ENCODE results near the gene PPP1R9B.
A peak's percentile ranks its signal among the peaks of the same experiment; 100 is the strongest.

The PPP1R9B gene

DNA sequence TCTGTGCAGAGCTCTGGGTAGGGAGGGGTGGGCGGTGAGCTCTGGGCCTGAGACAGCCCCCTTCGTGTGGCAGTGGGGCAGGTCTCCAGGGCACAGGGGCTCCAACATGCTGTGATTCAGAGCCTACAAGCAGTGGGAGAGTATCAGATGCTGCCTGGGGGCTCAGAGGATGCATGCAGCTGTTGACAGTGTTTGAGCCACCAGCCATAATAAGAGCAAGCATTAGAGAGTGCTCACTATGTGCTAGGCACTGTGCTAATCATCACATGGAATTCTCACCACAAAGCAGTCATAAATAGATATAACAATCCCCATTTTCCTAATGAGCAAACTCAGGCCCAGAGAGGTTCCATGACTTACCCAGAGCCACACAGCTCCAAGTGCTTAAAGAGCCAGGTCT lies 47.2 kb downstream of the PPP1R9B start:
- no peak for DNase-seq

- no peak for DNase-seq
Measured at GRCh38 chr17:50102164-50102991, 48.1 kb downstream of the PPP1R9B start.

DNA sequence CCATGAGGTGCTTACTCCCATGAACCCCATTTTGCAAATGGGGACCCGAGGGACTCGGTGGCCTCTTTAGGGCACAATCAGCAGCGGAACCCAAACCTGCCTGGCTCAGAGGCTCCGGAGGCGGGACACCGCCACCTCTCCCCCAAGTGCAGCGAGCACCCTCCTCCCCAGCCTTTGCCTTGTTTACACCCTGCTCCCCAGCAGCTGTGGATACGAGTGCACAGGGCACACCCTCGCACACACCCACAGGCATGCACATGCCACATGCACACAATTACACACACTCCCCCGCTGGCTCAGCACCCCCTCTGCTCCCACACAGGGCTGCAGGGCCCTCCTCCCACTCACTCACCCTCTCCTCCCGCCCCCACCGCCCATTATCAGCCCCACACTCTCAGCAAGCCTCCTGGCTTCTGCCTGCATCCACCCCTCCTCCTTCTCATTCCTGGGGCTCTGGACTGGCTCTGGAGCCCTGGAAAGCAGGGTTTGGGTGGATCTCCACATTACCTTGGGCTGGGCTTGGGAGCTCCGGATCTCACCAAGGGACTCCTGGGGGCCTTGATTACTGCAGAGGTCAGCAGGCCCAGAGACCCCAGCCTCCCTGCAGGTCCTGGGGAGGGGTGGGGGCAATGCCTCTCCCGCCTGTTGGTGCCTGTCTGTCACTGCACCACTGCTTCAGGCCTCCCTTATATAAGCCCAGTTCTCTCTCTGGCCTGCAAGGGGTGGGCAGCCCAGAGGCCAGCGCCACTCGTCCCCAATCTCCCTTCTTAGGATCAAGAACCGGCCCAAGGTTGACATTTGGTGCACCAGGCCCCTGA lies 48.9 kb downstream of the PPP1R9B start:
- no peak for DNase-seq

GRCh38 chr17:50100921-50101345 lies 49.5 kb downstream of the PPP1R9B start:
- DNase-seq, result no peak

DNA sequence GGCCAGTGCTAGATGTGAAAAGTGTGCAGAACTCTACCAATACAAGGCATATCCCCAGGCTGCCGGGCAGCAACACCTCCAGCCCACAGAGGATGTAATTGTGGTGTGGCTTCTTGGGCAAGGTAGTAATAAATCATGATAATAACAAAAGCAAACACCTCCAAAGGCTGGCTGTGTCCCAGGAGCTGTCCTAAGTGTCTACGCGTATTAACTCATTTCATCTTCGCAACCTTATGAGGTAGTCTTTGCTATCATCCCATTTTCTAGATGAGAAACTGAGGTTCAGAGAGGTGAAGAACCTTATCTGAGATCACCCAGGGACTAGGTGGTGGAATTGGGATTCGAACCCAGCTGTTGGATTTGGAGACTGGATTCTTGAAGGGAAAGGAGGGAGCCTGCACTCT lies 50.0 kb downstream of the PPP1R9B start:
- DNase-seq, result no peak

DNA sequence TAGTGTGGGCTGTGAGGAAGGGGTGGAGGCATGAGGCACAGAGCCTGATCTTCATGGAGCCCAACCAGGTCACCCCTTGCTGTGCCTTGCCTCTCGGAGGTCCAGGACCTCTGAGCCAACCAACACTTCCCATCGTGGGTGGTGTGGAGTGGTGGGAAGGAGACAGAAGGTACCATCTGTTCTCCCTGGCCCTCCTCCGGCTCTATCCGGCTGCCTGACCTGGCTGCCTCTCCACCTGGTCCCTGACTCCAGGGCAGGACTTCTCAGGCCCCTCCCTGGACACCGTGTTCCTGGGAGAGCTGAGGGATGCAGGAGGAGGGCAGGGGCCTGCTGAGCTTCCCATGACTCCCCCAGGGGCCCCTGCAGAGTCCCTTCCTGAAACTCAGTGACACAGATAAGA lies 51.5 kb downstream of the PPP1R9B start:
- DNase-seq, result no peak

DNA sequence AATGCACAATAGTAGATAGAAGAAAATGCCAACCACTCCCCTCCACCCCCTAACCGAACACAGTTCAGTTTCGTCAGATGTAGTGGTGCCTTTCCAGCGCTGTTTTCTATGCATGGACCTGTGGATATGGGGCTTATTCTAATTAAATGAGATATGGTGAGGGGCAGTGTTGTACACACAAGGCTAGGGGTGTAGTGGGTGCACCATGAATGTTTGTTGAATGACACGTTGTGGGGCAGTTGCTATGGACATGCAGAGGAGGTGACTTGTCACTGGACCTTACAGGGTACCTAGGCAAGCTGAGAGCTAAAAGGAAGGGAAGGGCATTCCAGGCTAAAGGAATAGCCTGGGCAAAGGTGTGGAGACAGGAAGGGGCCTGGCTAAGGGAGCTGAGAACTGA lies 51.9 kb downstream of the PPP1R9B start:
- no peak for DNase-seq

DNA sequence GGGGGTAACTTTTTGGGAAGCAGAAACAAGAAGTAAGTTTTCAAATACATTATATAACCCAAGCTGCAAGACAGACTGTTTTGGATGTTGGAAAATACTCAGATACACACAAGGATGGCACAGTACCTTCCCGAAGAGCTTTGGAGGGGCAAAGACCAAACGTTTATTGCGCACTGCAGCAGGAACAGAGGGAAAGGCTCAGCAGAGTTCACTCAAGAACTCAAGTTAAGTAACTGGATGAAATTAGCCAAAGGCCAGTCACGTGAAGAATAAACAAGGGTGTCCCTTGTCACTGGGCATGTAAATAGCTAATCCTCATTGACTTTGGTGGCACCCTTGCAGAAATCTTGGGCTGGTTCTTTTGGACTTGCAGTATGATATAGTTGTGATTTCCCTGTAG lies 52.6 kb downstream of the PPP1R9B start:
- no peak for DNase-seq

GRCh38 chr17:50097455-50097854 lies 53.0 kb downstream of the PPP1R9B start:
- DNase-seq, result no peak

GRCh38 chr17:50096758-50097157 lies 53.7 kb downstream of the PPP1R9B start:
- no peak for DNase-seq

- DNase-seq, result no peak
Measured at GRCh38 chr17:50096092-50096491, 54.4 kb downstream of the PPP1R9B start.

GRCh38 chr17:50095626-50096037 lies 54.8 kb downstream of the PPP1R9B start:
- DNase-seq, result no peak

DNA sequence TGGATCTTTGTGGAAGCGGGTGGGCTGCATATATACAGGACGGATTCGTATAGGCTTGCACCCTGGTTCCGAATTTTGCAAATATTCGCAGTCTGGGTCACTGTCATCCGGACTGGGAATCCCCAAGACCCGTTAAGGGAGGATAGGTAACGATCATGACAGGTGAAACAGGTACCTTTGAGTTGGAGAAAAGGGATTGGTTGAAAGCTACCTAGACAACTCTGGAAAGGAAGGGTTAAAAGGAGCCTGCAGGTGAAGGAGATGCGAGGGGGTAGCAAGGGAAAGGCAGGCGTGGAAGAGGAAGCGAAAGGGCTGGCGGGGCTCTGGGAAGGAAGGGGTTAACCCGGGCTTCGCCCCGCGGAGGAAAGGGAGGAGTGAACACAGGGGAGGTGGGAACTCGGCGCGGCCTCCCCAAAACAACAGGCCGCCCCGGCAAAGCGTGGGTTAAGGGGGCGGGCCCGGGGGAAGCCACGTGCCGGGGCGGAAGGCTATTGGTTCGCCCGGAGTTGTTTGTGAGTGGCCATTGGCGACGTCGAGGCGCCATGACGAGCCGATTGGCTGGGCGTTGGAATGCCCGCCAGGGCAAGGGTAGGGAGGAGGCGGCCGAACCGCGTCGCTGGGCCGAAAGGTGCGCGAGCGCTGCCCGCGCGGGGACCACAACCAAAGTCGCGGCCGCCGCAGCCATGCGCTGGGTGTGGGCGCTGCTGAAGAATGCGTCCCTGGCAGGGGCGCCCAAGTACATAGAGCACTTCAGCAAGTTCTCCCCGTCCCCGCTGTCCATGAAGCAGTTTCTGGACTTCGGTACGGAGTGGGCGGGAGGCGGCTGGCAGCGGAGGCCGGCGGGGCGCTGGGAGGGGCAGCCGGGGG lies 55.5 kb downstream of the PPP1R9B start, which contains the start of gene PDK2:
TSS of gene PDK2 (plus strand) at position 599 of the 867 bp plus-strand sequence. CDS start at position 684, 85 bp downstream.
- peak; percentile 92 to 96 for DNase-seq

- DNase-seq, result peak; percentile 87
Measured at GRCh38 chr17:50094243-50094752, 56.2 kb downstream of the PPP1R9B start.

- no peak for DNase-seq
Measured at GRCh38 chr17:50093807-50094206, 56.7 kb downstream of the PPP1R9B start.

DNA sequence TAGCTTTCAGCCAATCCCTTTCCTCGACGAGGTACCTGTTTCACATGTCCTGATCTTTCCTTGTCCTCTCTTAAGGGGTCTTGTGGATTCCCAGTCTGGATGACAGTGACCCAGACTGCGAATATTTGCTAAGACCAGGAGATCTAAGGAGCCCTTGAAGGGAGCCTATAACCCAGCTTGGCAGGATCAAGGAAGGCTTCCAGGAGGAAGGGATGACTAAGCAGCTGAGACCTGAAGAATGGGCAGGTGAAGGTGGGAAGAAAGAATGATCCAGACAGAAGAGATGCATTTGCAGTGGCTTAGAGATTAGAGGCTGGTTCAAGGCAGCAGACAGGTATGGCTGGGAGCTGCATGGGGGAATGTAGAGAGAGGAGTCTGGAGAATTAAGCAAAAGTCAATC lies 57.2 kb downstream of the PPP1R9B start:
- DNase-seq, result no peak

GRCh38 chr17:50091918-50092285 lies 58.6 kb downstream of the PPP1R9B start:
- no peak for DNase-seq

DNA sequence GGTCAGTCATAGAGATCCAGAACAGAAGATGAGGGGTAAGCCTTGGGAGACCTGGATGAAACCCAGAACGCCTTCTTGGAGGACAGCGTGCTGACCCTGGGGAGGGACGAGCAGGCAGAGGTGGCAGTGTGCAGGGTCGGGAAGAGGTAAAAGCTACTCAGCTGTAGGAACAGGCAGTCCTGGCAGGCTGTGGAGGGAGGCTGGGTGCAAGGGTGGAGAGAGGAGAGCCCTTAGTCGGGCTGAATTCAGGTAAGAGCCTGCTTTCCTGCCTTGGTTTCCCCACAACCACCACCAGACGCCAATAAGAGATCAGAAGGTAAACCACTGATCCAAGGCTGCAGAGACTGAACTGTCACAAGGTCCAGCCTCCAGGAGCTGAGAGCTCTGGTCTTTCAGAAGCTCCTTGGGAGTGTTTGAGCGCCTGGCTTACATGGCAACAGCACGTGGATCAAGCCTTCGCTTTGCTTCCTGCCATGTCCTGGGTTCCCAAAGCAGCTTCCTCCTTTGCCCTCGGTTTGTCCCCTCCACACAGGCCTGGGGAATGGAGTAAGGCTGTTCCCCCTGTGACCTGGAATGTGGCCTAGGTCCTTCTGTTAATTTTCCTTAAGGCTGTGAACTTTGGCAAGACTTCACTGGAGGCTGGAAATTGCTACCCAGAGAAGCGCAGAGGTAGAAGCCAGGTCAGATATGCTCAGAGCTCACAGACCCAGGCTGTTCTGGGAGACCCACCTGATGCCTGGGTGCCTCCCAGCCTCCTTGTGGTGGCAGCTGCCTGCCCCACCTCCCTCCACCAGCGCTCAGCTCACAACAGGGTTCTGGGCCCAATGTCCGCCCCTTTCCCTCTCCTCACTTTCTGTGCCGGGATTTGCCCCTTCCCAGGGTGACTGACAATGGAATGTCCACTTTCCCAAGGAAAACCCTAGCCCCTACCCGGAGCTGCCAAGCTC lies 59.2 kb downstream of the PPP1R9B start:
- DNase-seq, result no peak

DNA sequence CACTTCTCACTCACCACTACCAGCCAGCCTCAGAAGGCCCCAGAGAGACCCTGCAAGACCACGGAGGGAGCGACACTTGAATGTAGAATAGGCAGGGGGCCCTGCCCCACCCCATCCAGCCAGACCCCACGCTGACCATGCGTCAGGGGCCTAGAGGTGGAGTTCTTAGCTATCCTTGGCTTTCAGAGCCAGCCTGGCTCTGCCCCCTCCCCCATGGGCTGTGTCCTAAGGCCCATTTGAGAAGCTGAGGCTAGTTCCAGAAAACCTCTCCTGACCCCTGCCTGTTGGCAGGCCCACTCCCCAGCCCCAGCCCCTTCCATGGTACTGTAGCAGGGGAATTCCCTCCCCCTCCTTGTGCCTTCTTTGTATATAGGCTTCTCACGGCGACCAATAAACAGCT lies 60.4 kb downstream of the PPP1R9B start:
- no peak for DNase-seq

GRCh38 chr17:50088952-50089825 lies 61.3 kb downstream of the PPP1R9B start:
- DNase-seq, result no peak
